ENCODE measurements around the gene LRP4.
A peak's percentile ranks its signal among the peaks of the same experiment; 100 is the strongest.

LRP4 gene

DNA sequence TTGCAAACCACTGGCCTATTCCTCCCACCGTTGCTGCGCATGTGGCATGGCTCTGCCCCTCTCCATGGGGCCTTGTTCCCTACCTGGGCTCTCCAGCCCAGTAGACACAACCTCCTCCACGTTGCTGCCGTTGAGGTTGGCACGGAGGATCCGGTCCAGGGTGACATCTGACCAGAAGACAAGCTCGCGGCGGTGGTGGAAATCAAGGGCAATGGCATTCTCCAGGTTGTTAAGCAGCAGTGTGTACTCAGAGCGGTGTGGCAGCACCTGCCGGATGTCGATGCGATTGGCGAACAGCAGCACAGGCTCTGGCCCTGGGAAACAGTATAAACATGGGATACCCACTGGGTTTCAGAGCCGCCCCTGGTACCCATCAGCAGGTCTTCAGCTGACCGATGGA, 23.8 kb downstream of the LRP4 start:
- DNase-seq: no peak

DNA sequence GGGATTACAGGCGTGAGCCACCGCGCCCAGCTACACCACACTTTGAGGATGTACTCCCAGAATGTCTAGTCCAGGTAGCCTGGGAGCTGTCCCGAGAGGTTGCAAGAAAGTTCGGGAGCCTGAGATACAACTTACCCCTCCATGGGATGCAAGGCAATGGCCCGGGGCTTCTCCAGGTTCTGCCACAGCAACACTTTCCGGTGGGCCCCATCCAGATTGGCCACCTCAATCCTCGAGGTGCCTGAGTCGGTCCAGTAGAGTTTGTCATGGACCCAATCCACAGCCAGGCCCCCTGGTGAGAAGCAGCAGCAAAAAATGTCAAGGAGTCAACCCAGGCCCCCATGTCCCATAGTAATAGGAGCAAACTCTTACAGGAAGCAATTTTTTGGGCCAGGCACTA, 25.5 kb downstream of the LRP4 start:
- no peak for DNase-seq

DNA sequence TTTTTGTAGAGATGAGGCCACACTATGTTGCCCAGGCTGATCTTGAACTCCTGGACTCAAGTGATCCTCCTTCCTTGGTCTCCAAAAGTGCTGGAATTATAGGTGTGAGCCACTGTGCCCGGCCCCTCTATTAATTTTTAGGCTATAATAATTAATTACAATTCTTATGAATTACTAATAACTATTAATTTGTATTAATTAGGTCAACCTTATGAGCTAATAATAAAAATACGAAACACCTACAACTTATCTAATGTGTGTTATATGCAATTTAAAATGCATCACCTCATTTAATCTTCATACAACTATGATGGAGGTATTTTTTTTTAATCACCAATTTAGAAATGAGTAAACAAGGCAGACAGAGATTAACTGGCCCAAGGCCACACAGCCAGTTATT, 26.2 kb downstream of the LRP4 start:
- DNase-seq: no peak

DNA sequence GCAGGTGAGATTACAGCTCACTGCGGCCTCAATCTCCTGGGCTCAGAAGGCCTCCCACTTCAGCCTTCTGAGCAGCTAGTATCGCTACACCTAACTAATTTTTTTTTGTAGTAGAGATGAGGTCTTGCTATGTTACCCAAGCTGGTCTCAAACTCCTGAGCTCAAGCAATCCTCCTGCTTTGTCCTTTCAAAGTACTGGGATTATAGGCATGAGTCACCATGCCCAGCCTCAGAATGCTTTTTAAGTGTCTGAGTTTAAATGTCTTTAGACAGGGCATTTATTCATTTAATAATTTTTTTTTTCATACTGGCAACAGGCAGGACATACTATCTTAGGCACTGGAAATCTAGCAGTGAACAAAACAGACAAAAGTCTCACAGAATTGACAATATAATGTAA, 27.7 kb downstream of the LRP4 start:
- DNase-seq: peak; percentile 12

DNA sequence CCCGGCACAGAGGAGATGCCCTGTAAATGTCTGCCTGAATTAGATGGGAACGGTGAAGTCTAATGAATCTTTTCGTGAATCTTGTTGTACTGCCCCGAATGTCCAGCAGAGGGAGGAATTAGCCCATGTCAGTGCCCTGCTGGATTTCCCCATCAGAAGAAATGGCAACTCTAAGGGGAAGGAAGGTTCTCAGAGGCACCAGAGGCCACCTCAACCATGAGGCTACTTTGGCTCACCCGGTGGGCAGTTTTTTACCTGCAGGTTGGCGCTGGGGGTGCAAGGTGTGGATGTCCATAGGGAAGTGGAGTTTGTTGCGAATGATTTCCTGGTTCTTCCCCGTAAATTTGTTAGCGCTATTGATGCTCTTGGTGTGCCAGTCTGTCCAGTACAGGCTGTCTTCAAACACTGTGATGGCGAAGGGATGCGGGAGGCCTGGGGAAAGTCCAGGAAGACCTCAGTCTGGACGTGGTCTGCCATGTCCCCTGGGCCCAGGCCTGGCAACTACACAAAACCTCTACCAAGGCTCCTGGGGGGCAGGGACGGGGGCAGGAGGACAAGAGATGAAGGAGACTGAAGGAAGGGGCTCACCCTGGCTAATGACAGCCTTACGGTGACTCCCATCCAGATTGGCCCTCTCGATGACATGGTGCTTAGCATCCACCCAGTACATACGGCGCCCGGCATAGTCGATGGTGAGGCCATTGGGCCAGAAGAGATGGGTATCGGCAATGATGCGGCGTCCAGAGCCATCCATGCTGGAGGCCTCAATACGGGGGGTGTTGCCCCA, 28.5 kb downstream of the LRP4 start:
- DNase-seq: peak; percentile 60

DNA sequence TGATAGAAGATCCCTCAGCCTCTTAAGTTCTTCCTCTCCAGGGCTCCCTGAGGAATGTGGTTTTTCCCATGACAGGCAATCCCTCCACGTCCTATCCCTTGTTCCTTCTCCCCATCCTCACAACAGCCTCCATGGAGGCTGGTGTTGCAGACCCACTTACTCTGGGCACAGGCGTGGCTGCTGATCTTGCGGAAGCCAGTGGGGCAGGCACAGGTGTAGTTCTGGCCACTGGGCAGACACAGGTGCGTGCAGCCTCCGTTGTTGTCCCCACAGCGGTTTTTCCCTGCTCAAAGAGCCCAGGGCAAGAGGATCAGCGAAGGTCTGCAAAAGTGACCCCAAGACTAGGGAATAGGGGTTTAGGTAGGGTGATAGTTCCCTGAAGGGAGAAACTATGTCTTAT, 29.1 kb downstream of the LRP4 start:
- no peak for DNase-seq

DNA sequence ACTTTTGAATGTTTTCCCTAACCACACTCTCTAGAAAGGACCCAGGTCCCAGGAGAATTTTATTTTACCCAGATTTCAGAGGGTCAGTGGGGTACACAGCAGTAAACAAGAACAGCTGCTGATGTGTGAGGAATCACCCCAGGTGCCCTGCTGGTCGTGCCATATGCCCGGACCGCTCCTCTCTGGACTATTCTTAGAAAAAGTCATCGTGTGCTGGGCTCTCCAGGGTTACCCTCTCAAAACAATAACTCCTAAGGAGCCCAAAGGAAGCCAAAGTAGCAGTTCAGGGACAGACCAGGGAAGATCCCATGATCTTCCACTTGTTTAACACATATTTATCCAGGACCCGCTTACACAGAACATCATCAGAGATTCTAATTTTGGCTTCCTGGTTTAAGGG, 29.7 kb downstream of the LRP4 start:
- DNase-seq: no peak

DNA sequence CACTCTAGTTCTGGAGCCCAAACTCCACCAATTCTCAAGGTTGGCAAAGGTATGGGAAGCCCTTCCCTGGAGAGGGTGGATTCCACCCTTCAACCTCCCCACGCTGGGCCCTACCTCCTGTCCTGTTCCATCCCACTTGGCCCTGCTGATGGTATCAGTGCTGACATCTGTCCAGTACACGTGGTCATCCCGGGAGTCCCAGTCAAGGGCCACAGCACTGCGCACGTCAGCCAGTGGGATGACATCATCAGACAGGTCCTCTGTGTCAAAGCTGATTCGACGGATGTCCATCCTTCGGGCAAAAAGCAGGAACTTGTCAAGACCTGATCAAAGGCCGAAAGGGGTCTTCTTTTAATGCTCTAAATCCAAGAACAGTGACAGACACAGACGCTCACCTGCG, 32.1 kb downstream of the LRP4 start:
- no peak for DNase-seq

DNA sequence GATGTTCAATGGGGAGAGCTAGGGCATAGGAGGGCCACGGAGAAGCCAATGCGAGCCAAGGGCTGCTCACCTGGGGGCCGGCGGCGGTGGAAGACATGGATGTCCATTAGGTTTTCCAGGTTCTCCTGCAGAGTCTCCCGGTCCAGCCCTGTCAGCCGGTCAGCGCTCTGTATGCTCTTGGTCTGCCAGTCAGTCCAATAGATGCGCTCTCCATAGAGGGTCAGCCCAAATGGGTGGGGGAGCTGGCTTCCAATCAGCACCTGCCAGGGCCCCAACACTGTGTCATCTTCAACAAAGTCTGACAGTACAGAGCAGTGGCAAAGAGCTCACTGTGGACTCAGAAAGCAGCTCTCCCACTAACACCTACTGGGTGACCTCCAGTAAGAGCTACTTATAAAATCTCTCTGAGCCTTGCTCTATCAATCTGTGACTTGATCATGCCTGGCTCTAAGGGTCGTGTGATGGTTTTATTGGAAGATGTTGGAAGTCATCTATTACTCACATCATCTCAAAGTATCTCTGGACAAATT, 39.2 kb downstream of the LRP4 start:
- no peak for DNase-seq

DNA sequence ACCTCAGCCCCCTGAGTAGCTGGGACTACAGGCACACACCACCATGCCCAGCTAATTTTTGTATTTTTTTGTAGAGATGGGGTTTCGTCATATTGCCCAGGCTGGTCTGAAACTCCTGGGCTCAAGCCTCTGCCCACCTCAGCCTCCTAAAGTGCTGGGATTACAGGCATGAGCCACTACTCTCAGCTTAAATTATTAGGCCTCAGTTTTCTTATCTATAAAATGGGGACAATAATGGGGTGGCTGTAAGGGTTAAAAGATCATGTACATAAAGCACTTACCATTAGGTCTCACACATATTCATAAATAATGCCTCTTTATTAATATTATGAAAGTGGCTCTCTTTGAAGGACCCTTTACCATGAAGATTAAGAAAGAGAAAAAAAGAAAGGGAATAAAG, 40.8 kb downstream of the LRP4 start:
- no peak for DNase-seq

DNA sequence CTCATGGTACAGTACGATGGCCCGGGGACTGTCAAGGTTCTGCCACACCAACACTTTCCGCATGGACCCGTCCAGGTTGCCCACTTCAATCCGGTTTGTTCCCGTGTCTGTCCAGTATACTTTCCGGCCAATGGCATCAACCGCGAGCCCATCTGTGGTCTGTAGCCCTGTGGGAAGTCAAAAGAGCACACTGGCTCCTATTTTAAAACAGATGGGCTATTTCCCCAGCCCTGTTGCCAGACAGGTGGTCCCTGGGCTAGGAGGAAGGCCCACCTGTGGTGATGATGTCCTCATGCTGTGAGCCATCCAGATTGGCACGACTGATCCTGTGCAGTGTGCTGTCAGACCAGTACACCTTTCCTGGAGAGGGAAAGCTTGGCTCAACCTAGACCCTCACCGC, 41.9 kb downstream of the LRP4 start:
- DNase-seq: no peak

DNA sequence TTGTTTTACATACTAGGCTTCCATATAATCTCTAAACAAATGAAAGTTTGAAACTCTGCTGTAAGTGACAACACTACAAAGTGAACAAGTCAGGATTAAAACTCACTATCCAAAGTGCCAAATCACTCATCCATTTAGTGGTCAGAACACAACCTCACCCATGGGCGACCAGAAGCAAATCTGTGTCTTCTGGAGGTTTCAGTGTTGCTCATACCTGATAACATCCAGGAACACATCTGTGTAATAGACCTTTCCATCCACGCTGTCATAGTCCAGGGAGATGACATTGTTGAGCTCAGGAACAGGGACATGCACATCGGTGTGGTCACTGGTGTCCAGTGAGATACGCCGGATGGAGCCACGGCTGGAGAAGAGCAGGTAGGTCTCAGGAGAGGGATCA, 43.8 kb downstream of the LRP4 start:
- DNase-seq: no peak

DNA sequence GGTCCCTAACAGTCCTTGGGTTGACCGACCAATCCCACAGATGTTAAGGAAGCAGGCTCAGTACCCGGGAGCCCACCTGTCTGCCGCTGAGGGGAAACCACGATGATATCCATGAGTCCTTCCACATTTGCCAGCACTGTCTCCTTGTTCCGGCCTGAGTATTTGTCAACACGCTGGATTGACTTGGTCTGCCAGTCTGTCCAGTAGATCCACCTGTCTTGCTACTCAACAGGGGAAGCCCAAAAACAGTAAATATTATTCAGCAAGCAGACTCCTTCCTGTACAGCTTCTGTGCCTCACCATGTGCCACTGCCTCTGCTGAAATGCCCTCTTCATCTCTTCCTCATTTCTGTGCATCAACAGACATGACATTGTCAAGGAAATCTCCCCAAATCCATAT, 49.4 kb downstream of the LRP4 start:
- no peak for DNase-seq

DNA sequence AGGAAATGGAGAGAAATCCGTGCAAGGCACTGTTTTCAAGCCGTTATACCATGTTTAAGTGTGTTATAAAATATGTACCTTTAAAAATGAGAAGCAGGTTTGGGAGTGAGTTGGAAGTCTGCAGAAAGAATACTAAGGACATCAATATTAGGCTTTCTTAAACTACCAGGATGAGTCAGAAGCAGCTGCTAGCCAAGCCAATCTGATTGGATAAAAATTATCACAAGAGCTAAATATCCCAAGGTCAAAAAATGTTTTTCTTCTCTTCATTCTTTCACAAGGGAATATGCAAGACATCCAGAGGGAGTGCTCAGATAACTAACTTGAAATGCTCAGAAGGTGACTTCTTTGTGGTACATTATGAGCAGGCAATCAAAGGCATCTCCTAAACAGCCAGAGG, 53.0 kb downstream of the LRP4 start:
- DNase-seq: peak; percentile 37

DNA sequence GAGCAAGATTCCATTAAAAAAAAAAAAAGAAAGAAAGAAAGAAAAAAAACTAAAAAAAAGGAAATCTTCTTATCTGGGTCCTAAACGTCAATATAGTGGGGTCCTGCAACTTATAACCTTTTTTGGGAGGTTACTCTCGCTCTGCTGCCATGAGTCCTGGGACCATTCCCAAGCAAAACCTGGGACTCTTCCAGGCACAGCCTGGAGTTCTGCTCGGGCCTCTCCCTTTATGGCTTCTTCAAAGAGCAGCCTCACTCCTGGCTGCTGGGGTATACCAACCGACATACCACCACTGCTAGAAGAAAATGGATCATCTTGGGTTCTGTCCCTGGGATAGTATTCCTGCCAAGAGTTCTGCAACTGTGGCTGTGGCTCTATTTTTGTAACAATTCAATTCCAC, 58.1 kb downstream of the LRP4 start:
- no peak for DNase-seq

DNA sequence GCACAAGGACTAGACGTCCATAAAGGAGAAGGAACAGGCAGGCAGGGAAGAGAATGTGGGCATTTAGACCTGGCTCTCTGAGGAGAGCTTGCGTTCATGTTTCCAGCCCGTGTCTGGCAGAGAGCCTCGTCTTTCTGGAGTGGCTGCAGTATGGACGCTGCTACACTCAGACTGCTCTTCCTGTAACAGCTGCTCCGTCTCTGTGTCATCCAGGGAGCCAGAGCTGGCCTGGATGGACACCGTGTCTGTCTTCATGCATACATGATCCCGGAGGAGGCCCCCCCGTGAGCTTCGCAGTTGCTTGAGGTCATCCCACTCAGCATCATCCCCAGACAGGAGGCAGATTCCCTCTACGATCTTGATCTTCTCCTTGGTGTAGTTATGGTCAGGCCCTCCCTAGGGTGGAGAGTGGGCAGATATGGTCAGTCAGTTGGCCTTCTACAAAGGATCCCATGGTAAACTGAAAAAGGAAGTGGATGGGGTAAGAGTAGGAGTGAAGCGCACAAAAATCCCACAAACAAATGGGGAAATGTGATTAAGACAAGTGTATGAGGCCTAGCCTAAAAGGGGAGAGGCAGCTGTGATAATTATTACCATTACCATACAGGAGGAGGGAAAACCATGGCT, 59.3 kb downstream of the LRP4 start:
- DNase-seq: no peak

DNA sequence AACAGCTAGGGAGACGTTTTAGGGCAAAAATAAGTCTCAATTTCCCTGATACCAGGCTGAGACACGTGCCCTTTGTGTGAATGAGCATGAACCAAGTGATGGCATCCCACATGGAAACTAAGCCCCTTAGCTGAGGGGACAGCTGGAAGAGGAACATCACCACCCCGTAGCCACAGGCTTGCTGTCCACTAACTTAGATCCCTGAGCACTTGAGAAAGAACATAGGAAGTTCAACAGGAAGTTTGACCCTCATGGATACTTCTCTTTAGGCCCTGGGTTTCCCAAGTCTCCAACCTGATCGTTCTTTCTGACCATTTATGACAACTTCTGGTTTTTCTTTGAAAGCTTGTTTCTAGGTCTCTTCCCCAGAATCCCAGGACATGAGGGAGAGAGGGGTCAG, 60.7 kb downstream of the LRP4 start:
- no peak for DNase-seq

DNA sequence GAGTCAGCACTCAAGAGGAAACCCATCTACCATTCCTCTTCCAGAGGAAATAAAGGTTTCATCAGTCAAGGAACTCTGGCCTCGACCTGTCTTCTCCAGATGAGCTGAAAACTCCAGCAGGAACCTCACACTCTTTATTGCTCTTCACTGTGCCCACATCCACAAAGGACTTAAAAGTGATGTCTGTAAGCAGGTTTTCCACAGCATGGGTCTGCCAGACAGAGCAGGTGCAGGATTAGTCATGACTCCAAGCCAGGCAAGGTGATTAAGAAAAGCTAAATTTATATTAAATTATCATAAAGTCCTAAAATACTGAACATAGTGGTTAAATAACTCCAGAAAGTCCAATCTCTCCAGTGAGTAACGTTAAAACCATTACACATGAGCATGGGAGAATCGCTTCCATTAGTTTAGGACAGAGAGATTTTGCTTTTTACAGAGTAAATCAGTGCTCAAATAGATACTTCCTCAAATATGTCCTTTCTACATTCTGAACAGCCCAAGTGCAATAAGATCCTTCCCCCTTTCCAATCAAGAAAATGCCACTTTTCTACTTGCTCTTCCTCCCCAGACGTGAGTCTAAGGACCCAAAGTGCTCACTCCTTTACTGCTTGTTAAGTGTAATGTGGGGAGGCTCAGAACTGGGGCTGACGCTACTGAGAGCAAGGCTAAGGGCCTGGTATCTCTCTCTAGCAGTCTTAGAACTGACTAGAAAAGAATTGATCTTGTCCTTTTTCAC, 61.6 kb downstream of the LRP4 start:
- no peak for DNase-seq

DNA sequence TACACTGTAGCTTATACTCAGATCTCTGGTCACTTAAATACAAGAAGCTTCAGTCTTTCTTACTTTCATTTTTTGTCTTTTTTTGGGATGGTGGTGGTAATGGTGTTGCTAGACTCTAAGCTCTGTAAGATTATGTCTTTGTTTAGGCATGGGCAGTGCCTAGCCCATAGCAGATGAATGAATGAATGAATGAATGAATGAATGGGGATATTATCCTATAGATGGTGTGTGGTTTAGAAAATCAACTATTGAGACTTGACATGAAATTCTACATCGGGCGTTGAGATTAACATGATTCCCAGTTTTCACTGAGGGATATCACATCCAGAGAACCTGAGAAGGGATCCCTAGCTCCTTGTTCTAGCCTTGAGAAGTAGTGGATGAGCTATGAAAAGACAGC, 62.5 kb downstream of the LRP4 start:
- DNase-seq: no peak

DNA sequence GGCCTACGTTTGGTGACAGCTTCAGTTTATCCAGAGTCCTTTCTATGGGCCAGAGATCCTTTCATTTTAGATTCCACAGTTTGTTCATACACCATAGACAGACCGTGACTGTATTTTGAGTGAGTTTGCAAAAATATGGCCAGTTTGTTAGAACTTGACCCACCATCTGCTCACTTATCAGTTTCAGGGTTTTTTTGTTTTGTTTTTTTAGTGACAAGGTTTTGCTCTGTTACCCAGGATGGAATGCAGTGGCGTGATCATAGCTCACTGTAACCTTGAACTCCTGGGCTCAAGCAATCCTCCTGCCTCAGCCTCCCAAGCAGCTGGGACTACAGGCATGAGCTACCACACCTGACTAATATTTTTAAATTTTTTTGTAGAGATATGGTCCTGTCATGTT, 63.2 kb downstream of the LRP4 start:
- no peak for DNase-seq

DNA sequence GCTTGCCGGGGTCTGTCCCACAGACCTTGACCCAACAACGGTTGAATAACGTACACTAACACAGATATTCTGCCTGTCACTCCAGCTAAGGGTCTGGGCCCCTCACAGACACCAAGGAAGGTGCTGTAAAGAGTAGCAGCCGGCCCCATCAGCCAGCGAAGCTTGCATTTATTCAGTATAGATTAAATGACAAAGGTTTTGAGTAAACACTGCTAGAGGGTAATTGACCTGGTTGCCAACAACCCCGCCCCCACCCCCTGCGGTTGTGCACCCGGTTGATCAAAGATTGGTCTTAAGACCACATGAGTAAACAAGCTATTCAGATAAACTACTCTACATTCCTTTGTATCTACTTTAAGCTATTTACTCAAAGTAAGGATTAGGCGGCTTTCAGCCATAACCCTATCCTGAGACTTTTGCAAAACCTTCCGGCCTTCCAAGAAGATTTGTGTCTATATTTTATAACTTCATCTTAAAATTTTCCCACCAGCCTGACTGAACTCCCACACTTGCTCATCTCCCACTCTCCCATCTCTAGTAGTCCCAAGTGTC, 67.4 kb downstream of the LRP4 start:
- DNase-seq: no peak

DNA sequence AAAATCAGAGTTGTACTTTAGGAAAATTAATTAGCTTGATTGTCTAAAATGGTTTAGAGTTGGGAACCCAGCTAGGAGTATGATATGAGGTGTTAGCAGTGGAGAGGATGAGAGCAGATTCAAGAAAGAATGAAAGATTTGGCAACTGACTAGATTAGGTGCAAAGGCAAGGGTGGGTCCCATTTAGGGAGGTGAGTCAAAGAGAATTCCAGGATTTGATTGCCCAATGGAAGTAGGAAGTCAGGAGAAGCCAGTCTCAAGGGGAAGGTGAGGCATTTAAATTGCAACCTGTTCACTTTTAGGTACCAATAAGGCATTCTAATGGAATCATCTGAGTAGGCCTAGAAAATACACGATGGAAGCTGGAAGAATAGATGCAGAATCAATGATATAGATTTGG, 68.7 kb downstream of the LRP4 start:
- DNase-seq: no peak

DNA sequence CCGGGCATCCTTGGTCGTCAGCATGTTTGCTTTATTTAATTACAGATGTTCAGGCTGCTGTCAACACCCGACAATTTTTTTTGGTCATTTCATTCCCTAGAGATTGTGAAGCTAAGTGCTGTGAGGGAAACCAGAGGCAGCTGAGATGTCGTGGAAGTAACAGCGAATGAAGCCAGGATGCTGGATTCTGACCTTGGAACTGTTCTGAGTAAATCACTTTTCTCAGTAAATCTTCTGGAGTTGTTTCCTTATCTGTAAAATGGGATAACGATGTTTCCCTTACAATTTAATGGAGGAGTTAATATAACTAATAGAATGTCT, 71.9 kb downstream of the LRP4 start:
- no peak for DNase-seq

All from fibroblast of skin of right quadriceps (primary cell).